ENCODE data around the gene TMEM127.
A peak's percentile ranks its signal among the peaks of the same experiment; 100 is the strongest.
"Not testable (repeated sequence)": the region's sequence is repeated elsewhere in the genome, so short reads cannot be mapped to it uniquely, and the experiment has no call there.

TMEM127 gene

GRCh38 chr2:96239745-96240264 lies 26.0 kb downstream of the TMEM127 start:
- no peak for DNase-seq

- DNase-seq, result no peak
Measured at GRCh38 chr2:96239091-96239490, 26.7 kb downstream of the TMEM127 start.

GRCh38 chr2:96238266-96238665 lies 27.5 kb downstream of the TMEM127 start:
- no peak for DNase-seq

- DNase-seq, result no peak
Measured at GRCh38 chr2:96236882-96237281, 28.9 kb downstream of the TMEM127 start.

- DNase-seq, result no peak
Measured at GRCh38 chr2:96233880-96234316, 31.9 kb downstream of the TMEM127 start.

- DNase-seq, result no peak
Measured at GRCh38 chr2:96233436-96233835, 32.4 kb downstream of the TMEM127 start.

GRCh38 chr2:96231316-96231715 lies 34.5 kb downstream of the TMEM127 start:
- no peak for DNase-seq

GRCh38 chr2:96225016-96225533 lies 40.7 kb downstream of the TMEM127 start:
- no peak for DNase-seq

GRCh38 chr2:96221106-96221505 lies 44.7 kb downstream of the TMEM127 start:
- not testable (repeated sequence) for DNase-seq

- DNase-seq, result not testable (repeated sequence)
Measured at GRCh38 chr2:96219959-96220358, 45.8 kb downstream of the TMEM127 start.

- DNase-seq, result no peak
Measured at GRCh38 chr2:96218508-96219131, 47.2 kb downstream of the TMEM127 start.

- DNase-seq, result no peak
Measured at GRCh38 chr2:96214554-96214953, 51.2 kb downstream of the TMEM127 start.

GRCh38 chr2:96213379-96213778 lies 52.4 kb downstream of the TMEM127 start:
- no peak for DNase-seq

- DNase-seq, result no peak
Measured at GRCh38 chr2:96212339-96212738, 53.5 kb downstream of the TMEM127 start.

GRCh38 chr2:96209729-96210085 lies 56.1 kb downstream of the TMEM127 start:
- DNase-seq, result no peak

GRCh38 chr2:96209011-96209728 lies 56.6 kb downstream of the TMEM127 start:
- DNase-seq, result no peak

GRCh38 chr2:96208143-96209010 lies 57.4 kb downstream of the TMEM127 start, which contains the start of gene STARD7:
TSS of gene STARD7 (minus strand) at chr2:96208827. CDS start at chr2:96208434, 393 bp downstream.
- DNase-seq, result peak; percentile 97 to 98

- DNase-seq, result no peak
Measured at GRCh38 chr2:96207774-96208142, 58.0 kb downstream of the TMEM127 start.

- no peak for DNase-seq
Measured at GRCh38 chr2:96207073-96207773, 58.6 kb downstream of the TMEM127 start.

- no peak for DNase-seq
Measured at GRCh38 chr2:96205888-96206287, 59.9 kb downstream of the TMEM127 start.

GRCh38 chr2:96204836-96205624 lies 60.8 kb downstream of the TMEM127 start:
- peak in 1 of 2 experiments; percentile 10 for DNase-seq

Data from NCI-H2081 (cell line).